M059J (cell line): ENCODE measurements around the gene UBR1. TPM values are rescaled to one million over a fixed set of nuclear protein-coding genes. Genes with fewer than 3 reads are reported as not detected.
A peak's percentile ranks its signal among the peaks of the same experiment; 100 is the strongest.
"Not testable (repeated sequence)": the region's sequence is repeated elsewhere in the genome, so short reads cannot be mapped to it uniquely, and the experiment has no call there.

ENCODE experiments used
- DNase-seq: peaks from one replicate; pipeline ENCODE4 v3.0.0-alpha.2; 2012; ENCODE audit warnings: low read depth
- total RNA-seq: library from RNA; depleted of rRNA; stranded (reverse); fragments of >200 nt; shearing (Covaris generic); gene quantifications from 2 replicates; pipeline ENCODE4 v1.2.3, GENCODE V29; 2014

The UBR1 gene
- total RNA-seq, 1 experiment from 2014 or later: 19.1 TPM

DNA sequence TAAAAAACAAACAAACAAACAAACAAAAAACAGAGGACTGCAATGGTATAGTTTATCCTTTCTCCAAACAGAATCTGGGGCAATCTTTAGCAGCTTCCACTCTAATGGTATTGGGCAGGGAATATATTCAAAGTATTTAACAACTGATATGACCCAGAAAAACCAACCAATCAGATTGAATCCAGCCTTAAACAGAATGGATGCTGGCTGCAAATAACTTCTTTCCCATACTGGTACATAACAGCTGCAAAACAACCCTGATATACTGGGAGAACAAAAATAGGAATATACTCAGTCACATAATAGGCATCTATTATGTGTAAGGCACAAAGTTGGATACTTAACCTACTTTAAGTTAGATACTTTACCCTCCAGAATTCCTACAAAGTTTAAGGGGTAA, 49.1 kb downstream of the UBR1 start:
- no peak for DNase-seq

DNA sequence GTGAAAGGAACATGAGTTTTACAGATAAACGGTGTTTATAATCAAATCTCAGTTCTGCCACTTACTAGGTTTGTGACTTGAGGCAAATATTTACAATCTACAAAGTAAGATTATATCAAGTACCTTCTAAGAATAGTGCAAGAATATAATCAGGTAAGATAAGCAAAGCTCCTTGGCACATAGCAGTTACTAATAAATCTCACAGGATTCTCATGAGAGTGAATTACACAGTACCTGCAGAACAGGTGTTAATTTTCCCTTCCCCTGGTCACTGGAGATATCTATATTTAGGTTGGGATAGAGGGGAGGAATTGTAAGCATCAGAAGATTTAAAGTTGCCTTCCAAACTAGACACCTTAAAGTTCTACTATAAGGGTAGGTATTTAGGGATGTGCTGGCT, 53.0 kb downstream of the UBR1 start:
- DNase-seq: no peak

- DNase-seq: no peak
Measured at GRCh38 chr15:43048935-43049334, 56.9 kb downstream of the UBR1 start.

DNA sequence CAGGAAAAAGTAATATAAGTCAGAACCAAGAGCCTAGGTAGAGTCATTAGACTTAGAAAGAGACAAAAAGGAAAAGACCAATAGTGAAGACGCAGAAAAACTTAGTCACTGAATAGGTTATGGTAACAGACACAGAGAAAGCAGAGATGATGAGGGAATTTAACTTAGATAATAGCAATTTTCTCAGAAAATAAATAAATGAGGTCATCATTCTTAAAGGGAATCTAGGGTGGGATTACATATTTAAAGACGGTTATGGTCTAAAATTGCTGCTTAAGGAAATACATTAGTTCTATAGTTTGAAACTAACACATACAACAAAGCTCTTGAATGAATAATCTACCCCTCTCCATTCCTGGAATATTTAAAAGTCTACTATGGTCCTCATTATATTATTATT, 59.4 kb downstream of the UBR1 start:
- no peak for DNase-seq

DNA sequence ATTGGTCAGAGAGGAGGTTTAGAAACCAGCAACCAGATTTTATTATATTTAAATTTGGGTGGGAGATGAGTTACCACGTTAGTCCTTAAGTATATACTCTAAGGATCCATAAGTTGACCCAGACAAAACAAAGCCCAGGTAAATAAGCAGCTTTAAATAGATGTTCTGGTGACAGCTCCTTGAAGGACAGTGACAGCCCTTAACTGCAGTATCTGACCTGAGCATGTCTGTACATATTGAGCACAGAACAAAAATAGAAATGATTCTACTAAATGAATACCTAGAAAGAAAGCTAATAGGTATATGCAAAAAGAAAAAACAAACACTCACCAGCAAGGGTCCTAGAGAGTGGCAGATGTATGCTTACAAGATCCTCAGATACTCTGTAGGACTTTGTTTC, 63.0 kb downstream of the UBR1 start:
- no peak for DNase-seq

- DNase-seq: not testable (repeated sequence)
Measured at GRCh38 chr15:43041085-43041484, 64.8 kb downstream of the UBR1 start.

- DNase-seq: not testable (repeated sequence)
Measured at GRCh38 chr15:43035240-43035639, 70.6 kb downstream of the UBR1 start.

DNA sequence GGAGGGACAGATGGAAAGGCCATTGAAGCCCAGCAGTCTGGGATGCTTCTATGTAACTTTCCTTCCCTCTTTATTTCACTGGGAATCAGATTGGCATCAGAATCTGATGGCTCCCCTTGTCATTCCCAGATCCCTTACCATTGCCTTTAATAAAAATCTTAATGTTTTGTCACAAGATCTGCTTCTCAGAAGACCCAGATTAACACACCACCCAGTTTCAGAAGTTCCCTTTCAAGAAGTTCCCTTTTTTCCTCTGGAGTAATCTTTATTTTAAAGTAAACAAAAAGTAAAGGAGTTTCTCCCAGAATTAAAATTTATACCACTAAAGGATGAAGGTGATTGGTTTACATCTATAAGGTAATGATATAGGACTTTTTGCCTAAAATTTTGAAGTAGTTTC, 76.4 kb downstream of the UBR1 start:
- DNase-seq: no peak

- DNase-seq: no peak
Measured at GRCh38 chr15:43025150-43025549, 80.7 kb downstream of the UBR1 start.

DNA sequence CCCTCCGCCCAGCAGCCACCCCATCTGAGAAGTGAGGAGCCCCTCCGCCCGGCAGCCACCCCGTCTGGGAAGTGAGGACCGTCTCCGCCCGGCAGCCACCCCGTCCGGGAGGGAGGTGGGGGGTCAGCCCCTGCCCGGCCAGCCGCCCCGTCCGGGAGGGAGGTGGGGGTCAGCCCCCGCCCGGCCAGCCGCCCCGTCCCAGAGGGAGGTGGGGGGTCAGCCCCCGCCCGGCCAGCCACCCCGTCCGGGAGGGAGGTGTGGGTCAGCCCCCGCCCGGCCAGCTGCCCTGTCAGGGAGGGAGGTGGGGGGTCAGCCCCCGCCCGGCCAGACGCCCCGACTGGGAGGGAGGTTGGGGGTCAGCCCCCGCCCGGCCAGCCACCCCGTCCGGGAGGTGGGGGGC, 91.2 kb downstream of the UBR1 start:
- not testable (repeated sequence) for DNase-seq

GRCh38 chr15:43009206-43009605, 96.6 kb downstream of the UBR1 start:
- no peak for DNase-seq

DNA sequence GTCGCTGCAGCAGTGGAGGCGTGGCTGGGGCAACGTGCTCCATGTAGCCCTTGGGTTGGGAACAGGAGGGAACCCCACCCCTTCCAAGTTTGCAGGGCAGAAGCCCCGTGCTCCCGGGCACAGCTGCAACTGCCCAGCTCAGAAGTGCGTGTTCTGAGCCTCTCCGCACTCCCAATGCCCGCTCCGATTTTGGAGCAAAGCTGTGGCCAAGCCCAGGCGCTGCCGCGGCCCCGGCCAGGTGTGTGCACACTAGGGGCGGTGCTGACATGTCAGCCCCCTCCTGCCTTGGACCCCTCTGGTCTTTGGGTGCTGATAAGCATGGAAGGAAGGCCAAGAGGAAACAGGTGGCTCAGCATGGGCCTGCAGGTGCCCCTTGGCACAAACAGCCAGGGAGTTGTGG, 97.7 kb downstream of the UBR1 start:
- DNase-seq: no peak

DNA sequence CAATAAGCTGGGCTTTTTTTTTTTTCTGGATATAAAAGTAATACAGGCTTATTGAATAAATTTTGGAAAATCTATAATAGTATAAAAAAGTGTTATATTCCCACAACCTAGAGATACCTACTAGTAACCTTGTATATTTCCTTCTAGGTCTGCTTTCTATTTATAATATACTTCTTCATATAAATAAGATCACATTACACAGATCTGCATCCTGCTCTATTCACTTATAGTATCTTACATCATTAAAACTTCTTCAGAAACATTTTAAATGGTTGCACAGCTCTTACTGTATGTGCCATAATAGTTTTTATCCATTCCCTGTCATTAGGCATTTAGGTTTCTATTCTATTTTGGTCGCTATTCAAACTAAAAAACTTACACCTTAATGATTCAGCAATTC, 98.3 kb downstream of the UBR1 start:
- no peak for DNase-seq

GRCh38 chr15:43006991-43007390, 98.8 kb downstream of the UBR1 start:
- DNase-seq: no peak

GRCh38 chr15:43004886-43005595, 100.8 kb downstream of the UBR1 start:
- not testable (repeated sequence) for DNase-seq

DNA sequence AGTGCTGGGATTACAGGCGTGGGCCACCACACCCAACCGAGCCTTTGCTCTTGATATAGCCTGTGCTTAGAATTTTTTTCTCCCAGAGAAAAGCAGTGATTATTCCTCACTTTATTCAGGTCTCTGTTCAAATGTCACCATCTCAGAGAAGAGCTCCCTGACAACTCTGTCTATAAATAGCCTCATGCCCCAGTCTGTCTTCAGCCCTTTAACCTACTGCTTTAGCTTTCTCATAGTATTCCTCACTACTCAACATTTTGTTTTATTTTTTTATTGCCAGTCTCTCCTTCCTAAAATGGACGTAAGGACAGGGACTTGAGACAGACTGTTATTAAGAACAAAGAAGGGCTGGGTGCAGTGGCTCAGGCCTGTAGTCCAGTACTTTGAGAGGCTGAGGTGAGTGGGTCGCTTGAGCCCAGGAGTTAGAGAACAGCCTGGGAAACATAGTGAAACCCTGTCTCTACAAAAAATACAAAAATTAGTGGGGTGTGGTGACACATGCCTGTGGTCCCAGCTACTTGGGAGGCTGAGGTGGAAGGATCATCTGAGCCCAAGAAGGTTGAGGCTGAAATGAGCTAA, 106.5 kb downstream of the UBR1 start:
- DNase-seq: no peak

GRCh38 chr15:42996871-42997270, 109.0 kb downstream of the UBR1 start:
- DNase-seq: no peak

- DNase-seq: peak; percentile 26
Measured at GRCh38 chr15:42994546-42994945, 111.3 kb downstream of the UBR1 start.

- peak; percentile 5 for DNase-seq
Measured at GRCh38 chr15:42992626-42993025, 113.2 kb downstream of the UBR1 start.

DNA sequence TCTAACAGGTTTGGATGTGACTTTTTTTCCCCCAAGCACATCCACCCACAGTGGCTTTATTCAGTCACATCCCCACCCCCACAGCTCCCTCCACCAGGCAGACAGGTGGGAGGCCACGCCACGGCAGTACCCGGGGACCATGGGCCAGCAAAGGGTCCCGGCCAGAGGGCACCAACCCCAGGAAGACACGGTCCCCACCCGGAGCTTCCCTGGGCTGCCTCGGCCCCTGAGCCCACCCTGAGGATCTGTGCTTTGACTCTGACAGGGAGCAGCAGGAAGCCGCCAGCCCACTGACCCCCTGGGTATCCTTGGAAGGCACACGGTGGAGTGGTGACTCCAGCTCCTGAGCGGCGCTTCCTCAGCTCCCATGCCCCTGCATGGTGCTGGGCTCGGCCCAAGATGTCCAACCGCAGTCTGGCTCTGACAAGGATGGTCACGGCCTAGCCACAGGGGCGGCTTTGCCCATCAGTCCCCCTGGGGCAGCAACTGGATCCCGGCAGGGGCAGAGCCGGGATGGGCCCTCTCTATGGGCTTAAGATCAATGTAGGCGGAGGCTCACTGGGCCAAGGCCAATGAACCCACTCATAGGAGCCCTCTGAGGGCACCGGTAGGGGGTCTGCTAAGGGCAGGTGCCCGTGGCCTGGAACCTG, 119.0 kb downstream of the UBR1 start:
- DNase-seq: no peak

GRCh38 chr15:42984493-42985034, 121.3 kb downstream of the UBR1 start:
- DNase-seq: no peak

DNA sequence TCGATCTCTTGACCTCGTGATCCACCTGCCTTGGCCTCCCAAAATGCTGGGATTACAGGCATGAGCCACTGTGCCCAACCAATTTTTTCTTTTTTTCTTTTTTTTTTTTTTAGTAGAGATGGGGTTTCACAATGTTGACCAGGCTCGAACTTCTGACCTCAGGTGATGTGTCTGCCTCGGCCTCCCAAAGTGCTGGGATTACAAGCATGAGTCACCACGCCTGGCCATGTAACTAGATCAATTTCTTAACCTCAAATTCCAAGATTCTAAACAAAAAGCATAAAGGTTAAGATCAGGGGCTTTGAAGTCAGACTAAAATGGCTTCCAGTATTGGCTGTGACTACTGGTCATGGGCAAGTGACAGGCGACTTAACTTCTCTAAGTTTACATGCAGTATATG, 126.7 kb downstream of the UBR1 start:
- peak; percentile 78 for DNase-seq
